HFF-Myc (cell line): Measurements from ENCODE around the gene MBTPS1.

ENCODE experiments used
- DNase-seq: peaks from one replicate; pipeline ENCODE4 v3.0.0-alpha.2; 2011; ENCODE audit warnings: low read depth; ENCODE audit errors: extremely low read depth
- H3K4me3 ChIP-seq: replicated peaks from 2 replicates; pipeline ENCODE4 v1.5.1; 2011; ENCODE audit warnings: low read depth, mild to moderate bottlenecking, control low read depth, low read length
- CTCF ChIP-seq: IDR thresholded peaks from 2 replicates; pipeline ENCODE4 v1.5.1; 2012; ENCODE audit warnings: mild to moderate bottlenecking, low read depth, low read length, control low read depth; ENCODE audit errors: missing control alignments

Gene MBTPS1

GRCh38 chr16:84058211-84058610 lies 58.5 kb downstream of the MBTPS1 start:
- H3K4me3 ChIP-seq = no peak overlapping the region
- no peak for DNase-seq
- TF ChIP-seq CTCF = no peak

GRCh38 chr16:84056933-84057332 lies 59.8 kb downstream of the MBTPS1 start:
- TF ChIP-seq CTCF = no peak
- no peak for DNase-seq
- no peak overlapping the region for H3K4me3 ChIP-seq

GRCh38 chr16:84055801-84056634 lies 60.7 kb downstream of the MBTPS1 start:
- H3K4me3 ChIP-seq = no peak overlapping the region
- no peak for DNase-seq

GRCh38 chr16:84055366-84055765 lies 61.4 kb downstream of the MBTPS1 start:
- H3K4me3 ChIP-seq = no peak overlapping the region
- no peak for TF ChIP-seq CTCF
- no peak for DNase-seq

More at GRCh38 chr16:84055801-84056634, 60.7 kb downstream of the MBTPS1 start:
- TF ChIP-seq CTCF = no peak

- TF ChIP-seq CTCF = no peak
- no peak overlapping the region for H3K4me3 ChIP-seq
- DNase-seq = no peak
Observed at GRCh38 chr16:84054916-84055315, 61.8 kb downstream of the MBTPS1 start.

- no peak for DNase-seq
- no peak overlapping the region for H3K4me3 ChIP-seq
- TF ChIP-seq CTCF = no peak
Observed at GRCh38 chr16:84054271-84054670, 62.5 kb downstream of the MBTPS1 start.
